K562 (cell line): Measurements from ENCODE around the gene PPHLN1. TPM values are rescaled to one million over a fixed set of nuclear protein-coding genes. Genes with fewer than 3 reads are reported as not detected.

ENCODE experiments used
- DACH1 ChIP-seq: fragments of 450-650 bp; IDR thresholded peaks from 2 replicates; pipeline ENCODE4 v1.6.1; 2018; ENCODE audit not compliant: partially characterized antibody
- DPF2 ChIP-seq: fragments of 450-650 bp; IDR thresholded peaks from 2 replicates; pipeline ENCODE4 v1.6.1; 2016
- FOXA3 ChIP-seq, 2 experiments: fragments of 450-650 bp in 1 of 2; sonication (generic) in 1 of 2; formaldehyde crosslinking; IDR thresholded peaks in 1 of 2; conservative IDR thresholded peaks in 1 of 2; 2 replicates each; pipeline versions ENCODE4 v1.4.0 to v1.8.0; 2020 to 2022; ENCODE audit warnings: mild to moderate bottlenecking in 2 of 2, missing genetic modification reagents in 1 of 2
- HCFC1 ChIP-seq: IDR thresholded peaks from 2 replicates; pipeline ENCODE4 v1.6.1; 2012; ENCODE audit warnings: low read depth, low read length, improper control_type of control experiment
- HNRNPLL ChIP-seq: fragments of 200-400 bp; formaldehyde crosslinking; IDR thresholded peaks from 2 replicates; pipeline ENCODE4 v1.6.1; 2017; ENCODE audit warnings: low read length, low read depth, mild to moderate bottlenecking; ENCODE audit not compliant: poor library complexity, severe bottlenecking
- NFATC3 ChIP-seq: fragments of 450-650 bp; IDR thresholded peaks from 2 replicates; pipeline ENCODE4 v1.6.1; 2017; ENCODE audit warnings: mild to moderate bottlenecking
- POLR2G ChIP-seq: fragments of 200-400 bp; formaldehyde crosslinking; IDR thresholded peaks from 2 replicates; pipeline ENCODE4 v1.6.1; 2017; ENCODE audit warnings: low read depth, mild to moderate bottlenecking, antibody characterized with exemption, low read length, moderate library complexity
- POU5F1 ChIP-seq: fragments of 150-350 bp; IDR thresholded peaks from 2 replicates; pipeline ENCODE4 v1.6.1; 2014; ENCODE audit warnings: borderline replicate concordance, low read length, low read depth, mild to moderate bottlenecking; ENCODE audit not compliant: partially characterized antibody
- SRSF7 ChIP-seq: fragments of 200-400 bp; formaldehyde crosslinking; optimal IDR thresholded peaks from 2 replicates; pipeline ENCODE3; 2017; ENCODE audit warnings: mild to moderate bottlenecking, low read depth, low read length
- THRAP3 ChIP-seq: fragments of 450-650 bp; IDR thresholded peaks from 2 replicates; pipeline ENCODE4 v1.6.1; 2016; ENCODE audit warnings: mild to moderate bottlenecking, inconsistent platforms, borderline replicate concordance
- ZNF232 ChIP-seq: sonication (generic); formaldehyde crosslinking; IDR thresholded peaks from 2 replicates; pipeline ENCODE4 v1.8.0; 2022; ENCODE audit warnings: mild to moderate bottlenecking, missing genetic modification reagents
- ZNF263 ChIP-seq: sonication (generic); formaldehyde crosslinking; IDR thresholded peaks from 2 replicates; pipeline ENCODE4 v1.8.0; 2022; ENCODE audit warnings: mild to moderate bottlenecking, missing genetic modification reagents, borderline replicate concordance
- ZNF445 ChIP-seq: fragments of 250-450 bp; sonication (Bioruptor Pico); IDR thresholded peaks from 2 replicates; pipeline ENCODE4 v1.4.0; 2020; ENCODE audit warnings: low read depth, mild to moderate bottlenecking, moderate library complexity
- ZNF79 ChIP-seq: fragments of 250-450 bp; sonication (Bioruptor Pico); IDR thresholded peaks from 2 replicates; pipeline ENCODE4 v1.4.0; 2020; ENCODE audit warnings: low read depth, mild to moderate bottlenecking, moderate library complexity
- polyA plus RNA-seq, 8 experiments: library from polyadenylated mRNA; depleted of rRNA in 4 of 8; stranded (reverse) in 5 of 8; unstranded in 3 of 8; fragments of >200 nt; fragmentation: Nextera tagmentation in 2 of 8; fragmentation: Illumina TruSeq in 1 of 8; extraction: Ambion mirVana in 2 of 8; extraction: Trizol in 1 of 8; gene quantifications; 2 replicates each; pipeline versions ENCODE4 v1.2.1 to v1.2.3, GENCODE V29; 2011 to 2014; ENCODE audit warnings: inconsistent platforms in 1 of 8, missing spikeins in 1 of 8
- total RNA-seq, 7 experiments: library from RNA; depleted of rRNA in 6 of 7; stranded (reverse); fragments of >200 nt in 6 of 7; fragmentation: Illumina TruSeq in 2 of 7; extraction: Trizol in 2 of 7; gene quantifications; 2 replicates each; pipeline versions ENCODE4 v1.2.1 to v1.2.3, GENCODE V29; 2011 to 2021; ENCODE audit warnings: low replicate concordance in 1 of 7
- TF ChIP-seq, protein P1 (sequence below): fragments of 450-650 bp; formaldehyde crosslinking; IDR thresholded peaks from 2 replicates; pipeline ENCODE4 v1.4.0; 2020; ENCODE audit warnings: mild to moderate bottlenecking, moderate library complexity
- TF ChIP-seq, protein P2 (sequence below), 2 experiments: fragments of 450-650 bp; IDR thresholded peaks; 2 replicates each; pipeline ENCODE4 v1.6.1; 2016; ENCODE audit warnings: mild to moderate bottlenecking in 2 of 2, borderline replicate concordance in 1 of 2, low read depth in 1 of 2, moderate library complexity in 1 of 2
- TF ChIP-seq, protein P3 (sequence below): sonication (generic); formaldehyde crosslinking; IDR thresholded peaks from 2 replicates; pipeline ENCODE4 v1.8.0; 2022; ENCODE audit warnings: mild to moderate bottlenecking, low read depth, missing genetic modification reagents
- TF ChIP-seq, protein P4 (sequence below): fragments of 250-450 bp; sonication (Bioruptor Pico); IDR thresholded peaks from 2 replicates; pipeline ENCODE4 v1.6.1; 2021; ENCODE audit warnings: mild to moderate bottlenecking

Gene PPHLN1
- total and polyA plus RNA-seq, 9 of the 15 experiments (the other 6 are each of a cell fraction or from before 2014, with no cell fraction given) = 66.3 to 112 (median 93.6) TPM

DNA sequence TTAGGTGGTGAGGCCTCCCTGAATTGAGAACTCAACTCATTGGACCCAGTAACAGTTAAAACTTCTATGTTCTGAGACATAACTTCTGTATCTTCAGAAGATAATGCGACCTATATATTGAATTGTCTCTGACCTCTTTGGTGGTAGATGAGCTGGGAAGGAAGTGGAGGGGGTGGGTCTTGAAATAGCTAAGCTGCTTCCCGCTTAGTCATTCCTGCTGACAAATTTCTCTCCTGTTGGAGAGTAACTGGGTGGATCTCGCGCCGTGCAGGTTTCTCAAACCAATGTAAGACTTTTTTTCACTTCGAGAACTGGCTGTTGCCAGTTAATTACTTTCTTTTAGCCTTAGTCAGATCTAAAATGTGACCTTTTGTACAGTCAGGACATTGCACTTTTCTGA is 100.8 kb downstream of the PPHLN1 start (continued):
- TF ChIP-seq, protein P1, sequence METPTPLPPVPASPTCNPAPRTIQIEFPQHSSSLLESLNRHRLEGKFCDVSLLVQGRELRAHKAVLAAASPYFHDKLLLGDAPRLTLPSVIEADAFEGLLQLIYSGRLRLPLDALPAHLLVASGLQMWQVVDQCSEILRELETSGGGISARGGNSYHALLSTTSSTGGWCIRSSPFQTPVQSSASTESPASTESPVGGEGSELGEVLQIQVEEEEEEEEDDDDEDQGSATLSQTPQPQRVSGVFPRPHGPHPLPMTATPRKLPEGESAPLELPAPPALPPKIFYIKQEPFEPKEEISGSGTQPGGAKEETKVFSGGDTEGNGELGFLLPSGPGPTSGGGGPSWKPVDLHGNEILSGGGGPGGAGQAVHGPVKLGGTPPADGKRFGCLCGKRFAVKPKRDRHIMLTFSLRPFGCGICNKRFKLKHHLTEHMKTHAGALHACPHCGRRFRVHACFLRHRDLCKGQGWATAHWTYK = no peak
- TF ChIP-seq, protein P2, sequence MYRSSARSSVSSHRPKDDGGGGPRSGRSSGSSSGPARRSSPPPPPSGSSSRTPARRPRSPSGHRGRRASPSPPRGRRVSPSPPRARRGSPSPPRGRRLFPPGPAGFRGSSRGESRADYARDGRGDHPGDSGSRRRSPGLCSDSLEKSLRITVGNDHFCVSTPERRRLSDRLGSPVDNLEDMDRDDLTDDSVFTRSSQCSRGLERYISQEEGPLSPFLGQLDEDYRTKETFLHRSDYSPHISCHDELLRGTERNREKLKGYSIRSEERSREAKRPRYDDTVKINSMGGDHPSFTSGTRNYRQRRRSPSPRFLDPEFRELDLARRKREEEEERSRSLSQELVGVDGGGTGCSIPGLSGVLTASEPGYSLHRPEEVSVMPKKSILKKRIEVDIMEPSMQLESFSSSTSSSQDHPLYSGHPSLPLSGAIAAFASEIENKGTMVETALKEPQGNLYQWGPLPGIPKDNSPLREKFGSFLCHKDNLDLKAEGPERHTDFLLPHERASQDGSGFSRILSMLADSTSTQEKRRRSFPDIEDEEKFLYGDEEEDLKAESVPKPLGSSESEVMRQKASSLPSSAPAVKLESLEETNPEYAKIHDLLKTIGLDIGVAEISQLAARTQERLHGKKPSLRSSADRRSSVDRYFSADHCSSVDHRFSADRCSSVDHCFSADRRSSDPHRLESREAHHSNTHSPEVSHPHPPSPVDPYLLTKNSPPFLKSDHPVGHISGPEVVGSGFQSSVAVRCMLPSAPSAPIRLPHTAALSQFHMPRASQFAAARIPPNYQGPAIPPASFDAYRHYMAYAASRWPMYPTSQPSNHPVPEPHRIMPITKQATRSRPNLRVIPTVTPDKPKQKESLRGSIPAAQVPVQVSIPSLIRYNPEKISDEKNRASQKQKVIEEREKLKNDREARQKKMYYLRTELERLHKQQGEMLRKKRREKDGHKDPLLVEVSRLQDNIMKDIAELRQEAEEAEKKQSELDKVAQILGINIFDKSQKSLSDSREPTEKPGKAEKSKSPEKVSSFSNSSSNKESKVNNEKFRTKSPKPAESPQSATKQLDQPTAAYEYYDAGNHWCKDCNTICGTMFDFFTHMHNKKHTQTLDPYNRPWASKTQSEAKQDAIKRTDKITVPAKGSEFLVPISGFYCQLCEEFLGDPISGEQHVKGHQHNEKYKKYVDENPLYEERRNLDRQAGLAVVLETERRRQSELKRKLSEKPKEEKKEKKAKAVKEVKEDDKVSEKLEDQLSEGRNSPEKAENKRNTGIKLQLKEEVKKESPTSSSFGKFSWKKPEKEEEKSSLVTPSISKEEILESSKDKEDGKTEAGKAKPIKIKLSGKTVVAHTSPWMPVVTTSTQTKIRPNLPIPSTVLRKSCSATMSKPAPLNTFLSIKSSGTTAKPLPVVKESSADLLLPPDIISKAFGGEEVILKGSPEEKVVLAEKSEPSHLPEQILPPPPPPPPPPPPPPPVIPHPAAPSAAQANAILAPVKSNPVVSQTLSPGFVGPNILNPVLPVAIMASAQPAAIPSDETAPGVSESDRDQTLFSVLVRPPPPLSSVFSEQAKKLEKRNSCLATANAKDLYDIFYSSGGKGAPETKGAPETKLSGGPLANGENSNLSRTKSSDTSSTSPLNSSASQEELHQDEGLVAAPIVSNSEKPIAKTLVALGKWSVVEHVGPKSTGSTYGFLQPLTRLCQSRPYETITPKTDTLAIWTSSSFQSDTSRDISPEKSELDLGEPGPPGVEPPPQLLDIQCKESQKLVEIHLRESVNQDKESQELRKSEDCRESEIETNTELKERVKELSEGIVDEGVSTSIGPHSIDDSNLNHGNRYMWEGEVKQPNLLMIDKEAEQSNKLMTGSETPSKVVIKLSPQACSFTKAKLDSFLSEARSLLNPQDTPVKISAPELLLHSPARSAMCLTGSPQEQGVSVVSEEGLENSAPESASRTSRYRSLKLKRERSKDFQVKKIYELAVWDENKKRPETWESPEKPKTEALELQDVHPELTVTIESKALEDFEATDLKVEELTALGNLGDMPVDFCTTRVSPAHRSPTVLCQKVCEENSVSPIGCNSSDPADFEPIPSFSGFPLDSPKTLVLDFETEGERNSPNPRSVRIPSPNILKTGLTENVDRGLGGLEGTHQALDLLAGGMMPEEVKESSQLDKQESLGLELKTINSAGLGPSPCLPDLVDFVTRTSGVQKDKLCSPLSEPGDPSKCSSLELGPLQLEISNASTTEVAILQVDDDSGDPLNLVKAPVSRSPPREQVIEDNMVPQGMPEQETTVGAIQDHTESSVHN (IDR thresholded peaks at IDR 0.05; ENCODE audit: borderline replicate concordance in 1 of 2, low read depth in 1 of 2) = no peak
- TF ChIP-seq HCFC1 = no peak
- no peak for TF ChIP-seq NFATC3
- no peak for TF ChIP-seq SRSF7
- no peak for TF ChIP-seq ZNF232 (CRISPR knock-in tag)
- no peak for TF ChIP-seq FOXA3 (CRISPR knock-in tag; conservative IDR thresholded peaks at IDR 0.05 in 1 of 2, IDR thresholded peaks at IDR 0.05 in 1 of 2)
- TF ChIP-seq HNRNPLL = no peak
- TF ChIP-seq ZNF79 (CRISPR knock-in tag) = no peak
- TF ChIP-seq ZNF445 (CRISPR knock-in tag) = no peak
- peak; percentile 82 for TF ChIP-seq DPF2
- no peak for TF ChIP-seq DACH1
- no peak for TF ChIP-seq POU5F1
- TF ChIP-seq, protein P3, sequence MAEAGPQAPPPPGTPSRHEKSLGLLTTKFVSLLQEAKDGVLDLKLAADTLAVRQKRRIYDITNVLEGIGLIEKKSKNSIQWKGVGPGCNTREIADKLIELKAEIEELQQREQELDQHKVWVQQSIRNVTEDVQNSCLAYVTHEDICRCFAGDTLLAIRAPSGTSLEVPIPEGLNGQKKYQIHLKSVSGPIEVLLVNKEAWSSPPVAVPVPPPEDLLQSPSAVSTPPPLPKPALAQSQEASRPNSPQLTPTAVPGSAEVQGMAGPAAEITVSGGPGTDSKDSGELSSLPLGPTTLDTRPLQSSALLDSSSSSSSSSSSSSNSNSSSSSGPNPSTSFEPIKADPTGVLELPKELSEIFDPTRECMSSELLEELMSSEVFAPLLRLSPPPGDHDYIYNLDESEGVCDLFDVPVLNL = no peak
- TF ChIP-seq THRAP3 = no peak
- no peak for TF ChIP-seq POLR2G
- TF ChIP-seq ZNF263 (CRISPR knock-in tag) = no peak
- TF ChIP-seq, protein P4, sequence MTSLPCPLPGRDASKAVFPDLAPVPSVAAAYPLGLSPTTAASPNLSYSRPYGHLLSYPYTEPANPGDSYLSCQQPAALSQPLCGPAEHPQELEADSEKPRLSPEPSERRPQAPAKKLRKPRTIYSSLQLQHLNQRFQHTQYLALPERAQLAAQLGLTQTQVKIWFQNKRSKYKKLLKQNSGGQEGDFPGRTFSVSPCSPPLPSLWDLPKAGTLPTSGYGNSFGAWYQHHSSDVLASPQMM = no peak
